Frontal cortex (tissue), 4 donors: ENCODE measurements around the gene SEC22A. TPM values are rescaled to one million over a fixed set of nuclear protein-coding genes. Genes with fewer than 3 reads are reported as not detected.

Experiments
- DNase-seq, 2 donors: peaks; one replicate each; pipeline ENCODE4 v3.0.0; 2012; ENCODE audit warnings: low spot score in 2 of 2
- FAIRE-seq: peaks from 2 replicates; lab custom pipeline; 2012; peaks lifted over from hg19 to GRCh38; lab: Jason Lieb, UNC
- total RNA-seq: library from RNA; depleted of rRNA; stranded (reverse); fragments of >200 nt; gene quantifications from one replicate; pipeline ENCODE4 v1.2.3, GENCODE V29; 2014
- donor health status: control.
- donor health status: control.
- donor health status: control.

SEC22A gene
- total RNA-seq, 1 donor from 2014 or later: 65.2 TPM

DNA sequence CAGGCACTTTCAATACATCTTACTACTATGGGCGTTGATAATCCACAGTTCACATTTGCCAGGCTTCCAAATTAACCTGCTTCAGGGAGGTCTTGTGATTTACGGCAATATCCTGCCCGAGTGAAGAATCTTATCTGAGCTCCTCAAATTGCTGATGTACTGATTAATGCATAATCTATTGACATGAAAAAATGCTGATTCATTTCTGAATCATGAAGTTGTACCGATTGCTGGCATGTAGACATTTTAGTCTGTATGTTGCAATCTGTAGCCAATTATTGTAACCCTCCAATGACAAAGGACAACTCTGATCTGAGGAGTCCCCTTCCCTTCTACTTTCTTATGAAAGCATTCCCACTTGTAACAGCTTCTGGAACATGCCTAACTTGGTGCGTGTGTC is 97.2 kb downstream of the SEC22A start:
- FAIRE-seq (no peak), DNase-seq (no peak)

DNA sequence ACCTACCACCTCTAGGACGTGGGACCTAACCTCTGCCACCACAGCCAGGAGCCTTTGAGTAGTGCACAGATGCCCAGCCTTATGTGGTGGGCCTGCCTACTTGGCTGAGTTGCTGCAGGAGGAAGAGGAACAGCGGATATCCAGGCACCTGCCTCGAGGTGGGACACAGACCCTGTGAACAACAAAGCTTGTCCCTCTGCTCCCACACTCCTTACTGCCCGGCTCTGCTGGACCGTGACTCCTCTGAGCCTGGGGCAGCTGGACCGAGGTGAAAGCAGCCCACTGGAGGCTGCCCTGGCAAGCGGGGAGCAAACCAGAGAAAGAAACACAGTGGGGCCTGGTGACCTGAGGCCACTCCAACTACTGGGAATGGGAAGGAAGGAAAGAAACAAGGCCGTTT is 97.8 kb downstream of the SEC22A start:
- no peak for FAIRE-seq
- no peak for DNase-seq

DNA sequence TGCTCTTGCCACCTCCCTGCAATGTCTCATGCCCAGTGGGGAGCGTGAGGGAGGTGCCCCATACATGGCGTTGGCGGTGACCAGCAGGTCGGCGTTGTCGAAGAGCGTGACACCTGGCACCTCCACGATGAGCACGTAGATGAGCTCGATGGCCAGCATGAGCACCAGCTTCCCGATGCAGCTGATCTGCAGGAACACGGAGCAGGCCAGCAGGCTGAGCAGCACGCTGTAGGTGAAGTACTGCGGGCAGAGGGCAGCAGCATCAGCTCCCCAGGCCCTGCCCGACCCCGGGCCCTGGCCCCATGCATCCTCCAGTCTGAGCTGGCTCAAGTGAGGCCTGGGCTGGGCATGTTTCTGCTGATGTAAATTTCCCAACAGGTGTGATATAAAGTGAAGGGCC is 98.3 kb downstream of the SEC22A start:
- no peak for DNase-seq
- no peak for FAIRE-seq

DNA sequence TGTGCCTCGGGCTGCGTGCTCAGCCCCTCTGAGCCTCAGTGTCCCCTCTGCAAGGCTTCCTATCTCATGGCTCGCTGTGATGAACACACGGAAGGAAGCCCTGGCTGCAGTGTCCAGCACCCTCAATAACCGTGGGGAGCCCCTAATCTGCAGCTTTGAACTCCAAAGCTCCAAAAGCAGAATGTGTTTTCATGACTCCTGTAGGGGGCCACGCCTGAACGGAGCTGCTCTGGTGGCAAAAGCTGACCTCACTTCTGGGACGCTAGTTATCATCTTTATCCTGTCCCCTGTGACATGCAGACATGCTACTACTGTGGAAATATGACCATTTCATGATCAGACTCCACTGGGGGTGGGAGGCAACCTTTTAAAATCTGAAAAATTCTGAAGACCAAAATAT is 98.8 kb downstream of the SEC22A start:
- FAIRE-seq: no peak
- DNase-seq: no peak

DNA sequence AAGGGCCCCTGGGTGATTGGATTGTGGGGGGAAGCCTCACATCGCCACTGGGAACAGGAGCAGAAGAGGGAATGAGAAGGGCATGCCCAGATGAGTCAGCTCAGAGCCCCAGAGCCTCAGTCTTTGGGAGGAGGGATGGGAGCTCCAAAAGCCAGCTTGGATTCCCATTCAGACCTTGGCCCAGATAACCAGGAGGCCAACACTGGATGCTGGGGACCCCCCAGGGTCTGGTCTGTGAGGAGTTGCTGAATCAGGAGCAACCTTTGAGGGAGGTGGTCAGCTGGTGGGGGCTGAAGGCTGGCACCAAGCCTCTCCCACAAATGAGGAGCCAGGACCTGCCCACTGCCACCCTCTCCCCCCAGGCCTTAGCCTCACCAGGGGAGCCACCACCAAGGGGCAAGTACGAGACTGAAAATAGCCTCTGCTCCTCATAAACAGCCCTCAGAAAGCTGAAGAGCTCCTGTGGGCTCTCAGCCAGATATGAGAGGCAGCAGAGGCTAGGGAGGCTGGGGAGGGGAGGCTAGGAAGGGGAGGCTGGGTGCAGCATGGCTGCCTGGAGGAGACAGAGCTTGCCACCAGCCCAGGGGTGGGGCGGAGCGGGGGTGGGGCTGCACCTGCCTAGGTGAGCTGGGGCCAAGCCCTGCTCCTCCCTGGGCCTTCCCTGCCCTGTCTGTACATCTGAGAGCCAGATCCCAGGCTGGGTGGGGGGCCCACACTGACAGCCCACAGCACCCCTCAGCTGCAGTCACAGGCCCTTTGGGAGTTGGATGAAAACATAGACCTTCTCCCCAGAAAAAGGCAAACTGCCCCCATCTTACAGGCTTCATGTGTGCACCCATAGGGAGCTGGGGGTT is 99.8 kb downstream of the SEC22A start:
- FAIRE-seq (no peak), DNase-seq (no peak)

DNA sequence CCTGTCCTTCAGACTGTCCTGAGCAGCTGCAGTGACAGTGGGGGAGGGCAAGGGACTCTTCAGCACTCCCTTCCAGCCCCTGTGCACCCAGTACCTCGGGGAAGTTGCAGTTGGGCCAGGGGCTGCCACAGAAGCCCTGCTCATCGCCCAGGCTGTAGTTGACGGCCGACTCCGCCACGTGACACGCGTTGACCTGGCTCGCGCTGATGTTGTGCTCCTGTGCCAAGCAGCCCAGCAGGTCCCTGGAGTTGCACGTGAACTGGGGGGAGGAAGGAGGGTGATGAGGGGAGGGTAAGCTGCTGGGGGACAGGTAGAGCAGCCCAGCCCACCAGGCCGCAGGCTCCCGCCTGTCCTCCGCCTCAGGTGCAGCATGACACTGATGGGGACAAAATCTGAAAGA is 101.2 kb downstream of the SEC22A start:
- DNase-seq: no peak
- no peak for FAIRE-seq

DNA sequence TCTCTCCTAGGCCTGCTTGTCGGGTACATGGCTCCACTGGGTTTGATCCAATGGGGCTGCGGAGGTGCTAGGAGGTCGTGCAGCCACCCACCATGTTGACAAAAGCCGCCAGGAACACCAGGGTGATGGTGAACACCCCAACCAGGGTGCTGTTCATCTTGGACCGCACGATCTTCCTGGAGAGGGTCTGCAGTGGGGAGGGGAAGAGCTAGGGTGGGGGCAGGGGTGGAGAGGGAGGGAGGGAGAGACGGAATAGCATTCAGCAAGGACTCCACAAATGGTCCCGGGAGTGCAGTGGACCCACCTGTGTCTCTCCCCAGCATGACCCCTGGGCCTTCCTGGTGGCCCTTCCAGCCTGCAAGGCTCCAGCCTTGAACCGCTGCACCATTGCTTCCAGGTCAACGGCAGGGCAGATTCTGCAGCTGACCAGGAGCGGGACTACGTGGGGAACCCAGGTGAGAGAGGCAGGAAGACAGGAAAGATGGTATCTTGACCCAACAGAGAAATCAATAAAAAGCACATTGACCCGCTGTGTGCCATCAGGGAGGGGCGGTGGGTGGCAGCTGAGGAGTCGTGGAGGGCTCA is 102.3 kb downstream of the SEC22A start:
- FAIRE-seq (no peak), DNase-seq (no peak)

DNA sequence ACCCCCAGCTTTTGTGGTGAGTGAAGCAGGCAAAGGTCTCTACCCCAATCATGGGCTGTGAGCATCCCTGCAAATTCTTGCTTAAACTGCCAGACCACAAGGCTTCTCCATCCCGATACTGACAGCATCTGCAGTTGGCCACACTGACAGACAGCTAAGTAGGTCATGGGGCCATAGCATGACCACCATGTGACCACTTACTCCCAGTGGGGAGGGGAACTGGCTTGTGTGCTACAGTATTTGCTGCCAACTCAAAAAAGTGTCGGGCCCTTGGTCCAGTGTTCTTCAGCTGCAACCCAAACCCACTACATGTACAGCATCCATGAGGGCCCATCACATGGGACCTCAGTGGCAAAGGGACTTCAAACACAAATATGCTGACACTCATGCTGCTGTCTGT is 103.4 kb downstream of the SEC22A start:
- no peak for DNase-seq
- FAIRE-seq: no peak

DNA sequence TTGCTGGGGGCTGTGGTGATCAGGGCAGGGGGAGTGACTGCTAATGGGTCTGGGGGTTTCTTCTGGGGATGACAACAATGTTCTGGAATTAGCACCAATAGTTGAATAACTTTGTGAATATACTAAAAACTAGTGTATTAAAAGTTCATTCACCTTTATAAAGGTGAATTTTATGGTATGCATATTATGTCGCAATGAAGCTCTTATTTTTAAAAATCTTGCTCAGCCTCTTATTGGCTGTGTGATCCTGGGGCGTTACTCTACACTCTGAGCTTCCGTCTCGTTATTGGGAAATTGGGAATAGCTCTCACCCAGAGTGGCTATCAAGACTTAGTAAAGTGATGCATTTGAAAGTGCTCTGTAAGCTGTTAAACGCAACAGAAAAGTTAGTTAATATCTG is 105.3 kb downstream of the SEC22A start:
- DNase-seq: no peak
- no peak for FAIRE-seq

DNA sequence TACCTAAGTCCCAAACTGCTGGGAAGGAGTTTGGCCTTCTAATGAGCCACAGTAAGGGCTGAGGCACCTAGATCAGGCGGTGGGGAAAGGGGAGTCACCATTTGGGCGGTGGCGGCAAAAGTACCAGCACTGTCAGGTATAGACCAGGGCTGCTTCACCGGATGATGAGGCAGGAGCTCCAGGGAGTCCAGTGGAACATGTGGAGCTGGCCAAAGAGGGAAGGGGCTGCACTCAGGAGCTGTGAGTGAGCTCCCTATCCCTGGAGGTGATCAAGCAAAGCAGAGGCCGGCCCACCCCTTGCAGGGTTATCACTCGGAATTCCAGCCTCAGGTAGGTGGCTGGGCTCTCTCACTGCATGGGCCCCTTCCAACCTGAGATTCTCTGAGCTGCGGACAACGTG is 108.4 kb downstream of the SEC22A start:
- DNase-seq (no peak), FAIRE-seq (no peak)

DNA sequence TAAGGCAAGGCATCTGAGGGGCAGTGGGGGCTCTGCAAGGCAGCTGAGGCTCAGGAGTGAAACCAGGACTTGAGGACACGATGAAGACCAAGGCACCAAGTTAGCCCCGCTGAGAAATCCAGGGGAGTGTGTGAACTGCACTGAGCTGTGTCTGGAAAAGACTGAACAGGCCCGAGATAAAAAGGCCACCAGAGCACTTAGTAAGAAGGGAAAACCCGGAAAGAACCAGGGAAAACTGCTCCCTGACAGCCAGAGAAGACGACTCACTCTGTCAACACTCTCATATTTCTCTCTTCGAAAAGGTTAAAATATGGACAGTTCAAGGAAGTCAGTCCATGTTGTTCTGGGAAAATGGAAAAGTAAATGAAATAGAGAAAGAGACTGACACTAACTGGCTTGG is 109.0 kb downstream of the SEC22A start:
- no peak for FAIRE-seq
- no peak for DNase-seq

DNA sequence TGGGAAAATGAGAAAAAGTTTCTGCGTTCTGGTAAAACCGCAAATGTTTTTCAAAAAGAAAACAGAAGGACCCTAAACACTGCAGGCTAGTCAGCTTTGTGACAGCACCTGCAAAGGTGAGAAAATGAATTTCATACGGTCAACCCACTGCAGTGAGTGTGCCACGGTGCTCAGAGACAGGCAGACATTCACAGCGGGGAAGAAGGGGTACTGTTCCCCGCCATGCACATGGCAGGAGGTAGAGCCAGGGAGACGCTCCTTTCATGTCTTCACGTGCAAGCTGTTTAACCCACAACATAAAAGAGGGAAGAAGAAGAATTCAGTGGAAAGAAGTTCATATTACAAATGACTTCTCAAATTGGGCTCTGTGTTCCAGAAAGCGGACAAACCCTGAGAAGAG is 109.5 kb downstream of the SEC22A start:
- DNase-seq (no peak), FAIRE-seq (no peak)

DNA sequence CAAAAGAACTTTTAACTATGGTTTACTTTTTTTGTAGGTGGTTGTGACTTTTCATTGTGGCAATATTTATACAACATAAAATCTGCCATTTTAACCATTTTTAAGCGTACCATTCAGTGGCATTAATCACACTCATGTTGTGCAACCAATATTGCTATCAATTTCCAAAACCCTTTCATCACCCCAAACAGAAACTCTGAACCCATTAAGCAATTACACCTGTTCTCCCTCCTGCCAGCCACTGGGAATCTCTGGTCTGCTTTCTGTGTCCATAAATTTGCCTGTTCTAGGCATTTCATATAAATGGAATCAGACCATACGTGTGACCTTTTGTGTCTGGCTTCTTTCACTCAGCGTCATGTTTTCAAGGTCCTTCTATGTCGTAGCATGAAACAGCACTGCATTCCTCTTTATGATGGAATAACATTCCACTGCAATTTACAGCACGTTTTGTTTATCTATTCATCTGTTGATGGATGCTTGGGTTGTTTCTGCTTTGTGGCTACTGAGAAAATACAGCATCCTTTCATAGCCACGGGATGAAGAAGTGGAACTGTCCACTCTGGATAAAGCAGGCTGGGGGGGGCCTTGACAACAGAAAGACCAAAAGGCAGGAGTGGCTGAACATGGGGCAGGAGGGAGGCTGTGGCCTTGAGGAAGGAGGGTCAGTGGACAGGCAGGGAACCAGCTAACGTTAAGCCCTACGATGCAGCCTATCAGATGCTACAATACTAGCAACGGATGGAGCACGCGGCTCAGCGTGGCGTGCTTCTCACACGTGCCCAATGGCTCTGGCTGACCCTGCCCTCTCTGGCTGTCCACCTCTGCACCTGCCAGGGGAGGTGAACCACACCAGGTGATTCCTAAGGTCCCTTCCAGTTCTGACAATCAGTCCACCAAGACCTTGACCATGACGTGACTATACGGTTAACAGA is 110.9 kb downstream of the SEC22A start:
- DNase-seq (no peak), FAIRE-seq (no peak)

DNA sequence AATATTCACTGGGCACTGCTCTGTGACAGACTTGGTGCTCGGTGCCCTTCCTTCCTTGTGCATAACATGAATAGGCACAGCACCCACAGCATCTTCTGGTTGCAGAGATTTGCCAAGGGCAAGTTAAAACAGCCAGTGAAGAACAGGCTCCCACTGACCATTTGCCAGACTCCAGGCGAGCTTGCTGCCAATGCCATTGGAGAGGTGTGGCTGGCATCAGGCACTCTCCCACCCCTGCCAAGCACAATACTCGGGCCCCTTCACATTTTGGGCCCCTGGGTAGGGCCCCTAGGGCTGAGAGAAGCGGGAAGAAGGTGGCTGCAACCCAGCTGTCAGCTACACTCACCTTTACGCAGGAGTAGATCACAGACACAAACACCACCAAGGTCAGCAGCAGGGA is 112.1 kb downstream of the SEC22A start:
- FAIRE-seq (no peak), DNase-seq (no peak)

DNA sequence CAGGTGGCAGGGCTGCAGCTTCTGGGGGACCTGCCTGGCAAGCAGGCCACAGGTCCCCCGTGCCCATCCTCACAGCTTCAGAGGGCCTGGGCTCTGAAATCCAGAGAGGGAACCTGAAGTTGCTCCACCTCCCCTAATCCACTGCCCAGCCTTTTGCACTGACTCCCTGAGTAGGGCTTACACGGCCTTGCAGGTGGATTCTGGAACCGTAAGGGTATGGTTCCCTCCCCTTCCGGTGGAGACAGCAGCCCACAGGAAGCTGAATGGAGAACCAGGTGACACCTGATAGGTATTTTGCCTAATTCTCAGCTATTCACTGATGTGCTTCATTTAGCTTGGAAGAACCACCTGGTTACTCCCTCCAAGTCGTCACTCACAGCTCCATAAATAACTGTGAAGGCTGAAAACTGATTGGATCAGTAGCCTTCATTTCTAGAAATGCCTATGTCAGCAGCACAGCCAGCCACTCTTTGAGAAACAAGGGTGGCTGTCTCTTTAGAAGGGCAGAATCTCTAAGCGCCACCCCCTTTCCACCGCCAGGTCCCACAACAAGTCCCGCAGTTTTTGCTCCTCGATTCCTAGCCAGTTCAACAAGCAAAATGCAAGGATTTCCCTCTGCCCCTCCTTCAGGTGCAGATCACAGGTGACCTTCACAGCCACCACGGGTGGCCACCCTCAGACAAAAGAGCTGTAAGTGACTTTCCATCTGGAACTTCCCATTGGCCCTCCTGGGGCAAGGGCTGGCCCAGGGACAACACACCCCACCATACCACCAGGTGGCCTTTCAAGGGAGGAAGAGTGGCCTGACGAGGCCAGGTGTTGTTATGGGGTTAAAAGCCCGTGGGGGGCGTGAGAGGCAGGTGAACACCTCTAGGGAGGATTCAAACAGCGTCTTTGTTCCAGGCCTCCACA is 112.9 kb downstream of the SEC22A start:
- FAIRE-seq (no peak), DNase-seq (no peak)

DNA sequence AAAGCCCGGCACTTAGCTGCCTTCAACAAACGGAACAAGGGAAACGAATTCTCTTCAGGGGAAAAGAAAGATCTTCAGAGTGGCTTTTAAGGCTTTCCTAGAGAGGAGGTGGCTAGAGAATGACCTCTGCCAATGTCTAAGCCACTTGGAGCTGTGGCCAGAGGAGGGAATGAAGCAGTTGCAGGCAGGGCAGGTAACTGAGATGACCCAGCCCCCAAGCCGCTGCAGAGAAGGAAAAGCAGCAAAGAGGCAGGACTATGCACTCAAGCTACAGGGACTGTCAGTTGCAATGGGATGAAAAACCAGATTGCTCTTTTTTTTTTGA is 113.5 kb downstream of the SEC22A start:
- no peak for DNase-seq
- FAIRE-seq: no peak

DNA sequence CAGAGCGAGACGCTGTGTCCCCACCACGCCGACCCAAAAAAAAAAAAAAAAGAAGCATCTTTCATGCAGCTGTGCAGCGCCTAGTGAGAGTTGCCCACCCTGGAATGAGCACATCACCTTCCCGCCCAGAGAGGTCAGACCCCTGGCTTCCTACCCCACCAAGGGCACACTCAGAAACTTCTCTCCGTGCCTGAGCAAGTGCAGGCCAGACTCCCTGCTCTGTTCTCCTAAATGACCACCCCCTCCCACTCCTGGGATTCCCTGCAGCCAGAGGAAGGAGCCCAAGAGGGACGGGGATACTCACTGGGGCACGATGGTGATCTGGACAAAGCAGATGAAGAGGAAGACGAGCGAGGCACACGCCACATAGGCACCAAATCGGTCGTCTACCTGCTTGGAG is 116.0 kb downstream of the SEC22A start:
- no peak for FAIRE-seq
- DNase-seq: no peak

DNA sequence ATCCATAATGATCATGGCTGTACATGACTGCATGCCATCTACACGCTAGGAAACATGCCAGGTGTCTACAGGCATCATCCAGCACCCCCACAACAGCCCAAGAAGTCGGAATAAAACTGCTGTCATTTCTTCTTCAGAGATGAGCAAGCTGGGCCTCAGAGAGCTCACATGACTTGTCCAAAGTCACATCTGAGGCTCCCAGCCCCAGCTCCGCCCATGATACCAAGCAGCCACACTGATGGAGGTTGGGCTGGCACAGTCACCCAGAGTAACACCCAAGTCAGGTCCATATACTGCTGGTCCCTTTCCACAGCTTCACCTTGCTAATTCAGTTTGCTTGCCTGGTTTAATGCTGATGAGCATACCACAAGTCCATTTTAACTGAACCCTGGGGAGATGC is 116.6 kb downstream of the SEC22A start:
- no peak for FAIRE-seq
- DNase-seq: no peak

DNA sequence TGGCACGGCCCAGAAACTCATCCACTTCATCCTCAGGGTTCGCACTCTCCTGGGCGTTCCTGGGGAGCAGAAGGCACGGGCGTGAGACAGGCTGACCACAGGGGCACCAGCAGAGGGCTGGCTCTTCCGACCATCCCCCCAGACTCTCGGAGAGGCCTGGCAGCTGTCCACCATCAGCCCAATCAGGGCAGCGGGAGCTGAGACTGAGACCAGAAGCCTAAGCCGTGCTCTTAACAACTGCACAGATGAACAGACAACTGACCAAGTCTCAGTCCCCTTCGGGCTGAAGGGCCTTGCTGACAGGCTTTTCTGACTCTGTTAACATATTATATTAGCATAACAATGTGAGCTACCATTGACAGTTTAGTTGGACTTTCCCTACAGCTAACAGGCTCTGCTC is 118.0 kb downstream of the SEC22A start:
- no peak for DNase-seq

DNA sequence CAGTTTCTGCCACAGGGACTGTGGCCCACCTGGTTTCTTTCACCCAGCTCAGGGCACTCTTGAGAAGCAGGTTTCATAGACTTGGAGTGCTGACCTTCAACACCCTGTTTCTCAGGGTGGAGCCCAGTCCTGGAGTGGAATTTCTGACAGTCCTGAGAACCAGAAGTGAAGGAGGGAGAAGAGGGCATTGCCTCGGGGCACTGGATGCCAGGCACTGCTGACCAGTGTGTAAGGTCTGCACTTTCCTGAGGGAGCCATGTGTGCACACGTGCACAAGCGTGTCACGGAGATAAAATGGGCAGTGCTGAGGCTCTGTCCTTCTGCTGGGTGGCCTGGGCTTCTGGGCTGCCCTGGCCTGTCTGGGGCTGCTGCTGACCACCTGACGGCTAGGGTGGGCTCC is 118.5 kb downstream of the SEC22A start:
- no peak for DNase-seq
- FAIRE-seq: no peak

More for the DNA sequence above, 118.0 kb downstream of the SEC22A start:
- FAIRE-seq: no peak
